Gastrocnemius medialis (tissue), 4 donors: ENCODE measurements around the gene WDR17. TPM values are rescaled to one million over a fixed set of nuclear protein-coding genes. Genes with fewer than 3 reads are reported as not detected.

Experiments used
- ATAC-seq, 2 donors: fragments of 150-250 bp; one replicate each; pipeline ENCODE4 v1.9.1; 2016
- DNase-seq, 2 donors: peaks; one replicate each; pipeline ENCODE4 v3.0.0-alpha.2; 2019
- H3K27ac ChIP-seq, 4 donors: fragments of 200-600 bp; sonication (generic); 1 replicate in 1 of 4; 2 replicates in 3 of 4; pipeline ENCODE4 v1.5.1; 2016 to 2018; ENCODE audit warnings: mild to moderate bottlenecking in 2 of 4, moderate library complexity in 1 of 4
- H3K27me3 ChIP-seq, 3 donors: fragments of 200-600 bp; sonication (generic) in 2 of 3; 1 replicate in 1 of 3; 2 replicates in 2 of 3; pipeline versions ENCODE4 v1.5.1 to v1.6.0; 2016 to 2019; ENCODE audit warnings: mild to moderate bottlenecking in 1 of 3, moderate library complexity in 1 of 3
- H3K36me3 ChIP-seq, 2 donors: fragments of 200-600 bp; sonication (generic) in 1 of 2; one replicate each; pipeline ENCODE4 v1.5.1; 2017 to 2018
- H3K4me1 ChIP-seq, 2 donors: fragments of 200-600 bp; sonication (generic) in 1 of 2; one replicate each; pipeline ENCODE4 v1.5.1; 2016 to 2017; ENCODE audit warnings: mild to moderate bottlenecking in 2 of 2
- H3K4me3 ChIP-seq, 4 donors: fragments of 200-600 bp; sonication (generic) in 3 of 4; 1 replicate in 1 of 4; 2 replicates in 3 of 4; pipeline ENCODE4 v1.5.1; 2016 to 2019; ENCODE audit warnings: mild to moderate bottlenecking in 2 of 4
- H3K9me3 ChIP-seq, 3 donors: fragments of 200-600 bp; sonication (generic) in 2 of 3; 1 replicate in 1 of 3; 2 replicates in 2 of 3; pipeline ENCODE4 v1.5.1; 2016 to 2019
- CTCF ChIP-seq, 5 experiments: fragments of 450-650 bp in 3 of 5; fragments of 200-600 bp in 2 of 5; sonication (generic) in 2 of 5; IDR thresholded peaks in 4 of 5; conservative IDR thresholded peaks in 1 of 5; 1 replicate in 4 of 5; 2 replicates in 1 of 5; pipeline ENCODE4 v1.5.1; 2016 to 2019; ENCODE audit warnings: antibody characterized with exemption in 5 of 5, mild to moderate bottlenecking in 3 of 5, moderate library complexity in 3 of 5
- POLR2A ChIP-seq, 2 donors: fragments of 450-650 bp; IDR thresholded peaks; one replicate each; pipeline ENCODE4 v1.6.1; 2017; ENCODE audit warnings: antibody characterized with exemption in 2 of 2, mild to moderate bottlenecking in 2 of 2, moderate library complexity in 2 of 2
- in situ Hi-C, 4 donors: fragments of 200-750 bp; cut with MboI; loops; one replicate each; pipeline versions ENCODE4 v1.15.0 to v1.8.0; 2017; ENCODE audit warnings: low sequenced_read_pairs in 4 of 4
- intact Hi-C: fragments of 100-400 bp; cut with DNase I; formaldehyde crosslinking; loops from one replicate; pipeline ENCODE4 v1.15.1; 2023; ENCODE audit warnings: low total_unique reads
- total RNA-seq, 4 donors: library from RNA; depleted of rRNA; stranded (reverse); fragments of >200 nt; gene quantifications; one replicate each; pipeline versions ENCODE4 v1.1.0 to v1.2.3, GENCODE V29; 2016

WDR17 gene
- total RNA-seq, 4 donors from 2014 or later, result 0.10 to 0.36 (median 0.14) TPM

DNA sequence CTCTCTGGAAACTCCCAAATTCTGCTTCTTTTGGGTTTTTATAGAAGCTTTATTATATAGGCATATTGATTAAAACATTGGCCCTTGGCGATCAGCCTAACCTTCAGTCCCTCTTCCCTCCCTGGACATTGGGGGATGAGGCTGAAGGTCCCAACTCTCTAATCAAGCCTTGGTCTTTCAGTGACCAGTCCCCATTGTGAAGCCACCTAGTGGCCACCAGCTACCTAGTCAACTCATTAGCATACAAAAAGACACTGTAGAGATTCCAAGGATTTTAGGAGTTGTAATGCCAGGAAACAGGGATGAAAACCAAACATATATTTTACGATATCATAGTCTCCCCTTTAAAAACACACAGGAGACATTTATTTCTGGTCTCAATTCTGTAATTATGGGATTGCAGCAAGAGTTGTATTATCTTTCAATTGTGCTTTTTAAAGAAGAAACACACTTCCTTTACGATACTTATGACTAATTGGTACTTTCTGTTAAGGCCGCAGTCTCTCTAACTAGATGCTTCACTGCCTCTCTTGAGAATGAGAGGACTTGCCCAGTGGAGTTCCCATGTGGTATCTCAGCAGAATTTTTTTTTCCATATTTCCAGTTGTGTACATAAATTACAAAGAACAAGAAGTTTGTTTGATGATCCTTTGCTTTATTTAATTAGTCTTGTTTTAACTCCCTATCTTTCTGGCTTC, 58.2 kb downstream of the WDR17 start:
- Histone ChIP-seq H3K4me3 (no peak overlapping the region), H3K27ac (no peak overlapping the region), H3K9me3 (no peaks in the 10 kb centered on the region), H3K27me3 (no peaks in the 10 kb centered on the region), H3K36me3 (no peaks in the 10 kb centered on the region), H3K4me1 (no peaks in the 10 kb centered on the region)
- no peak for ATAC-seq
- intact Hi-C loops, result no loop called here
- in situ Hi-C loops, result no loop called here
- DNase-seq, result no peak
- TF ChIP-seq POLR2A (IDR thresholded peaks at IDR 0.05), result no peak
- TF ChIP-seq CTCF (IDR thresholded peaks at IDR 0.05 in 4 of 5, conservative IDR thresholded peaks at IDR 0.05 in 1 of 5), result no peak

- ATAC-seq (no peak), DNase-seq (no peak)
- no peak overlapping the region for H3K27ac ChIP-seq
- no peaks in the 10 kb centered on the region for H3K27me3 ChIP-seq
- H3K9me3 ChIP-seq, result no peaks in the 10 kb centered on the region
- no peak overlapping the region for H3K4me3 ChIP-seq
- intact Hi-C loops, result no loop called here
- no peaks in the 10 kb centered on the region for H3K36me3 ChIP-seq
- H3K4me1 ChIP-seq, result no peaks in the 10 kb centered on the region
- in situ Hi-C loops, result loop anchor here in 1 of 4 donors (25.0 kb wide), 1 partner anchor 212 kb away; no protein-coding TSS in a partner anchor
- TF ChIP-seq CTCF (IDR thresholded peaks at IDR 0.05 in 4 of 5, conservative IDR thresholded peaks at IDR 0.05 in 1 of 5), result no peak
- no peak for TF ChIP-seq POLR2A (IDR thresholded peaks at IDR 0.05)
Measured at GRCh38 chr4:176125063-176125462, 59.4 kb downstream of the WDR17 start.

- TF ChIP-seq POLR2A (IDR thresholded peaks at IDR 0.05), result no peak
- no peak for TF ChIP-seq CTCF (IDR thresholded peaks at IDR 0.05 in 4 of 5, conservative IDR thresholded peaks at IDR 0.05 in 1 of 5)
- DNase-seq, result no peak
- Histone ChIP-seq H3K36me3 (no peaks in the 10 kb centered on the region), H3K27me3 (no peaks in the 10 kb centered on the region), H3K4me1 (no peaks in the 10 kb centered on the region), H3K9me3 (no peaks in the 10 kb centered on the region), H3K27ac (no peak overlapping the region), H3K4me3 (no peak overlapping the region)
- in situ Hi-C loops, result loop anchor here in 1 of 4 donors (25.0 kb wide), 1 partner anchor 203 kb away; no protein-coding TSS in a partner anchor
- intact Hi-C loops, result no loop called here
- no peak for ATAC-seq
Measured at GRCh38 chr4:176134670-176135069, 69.0 kb downstream of the WDR17 start.

DNA sequence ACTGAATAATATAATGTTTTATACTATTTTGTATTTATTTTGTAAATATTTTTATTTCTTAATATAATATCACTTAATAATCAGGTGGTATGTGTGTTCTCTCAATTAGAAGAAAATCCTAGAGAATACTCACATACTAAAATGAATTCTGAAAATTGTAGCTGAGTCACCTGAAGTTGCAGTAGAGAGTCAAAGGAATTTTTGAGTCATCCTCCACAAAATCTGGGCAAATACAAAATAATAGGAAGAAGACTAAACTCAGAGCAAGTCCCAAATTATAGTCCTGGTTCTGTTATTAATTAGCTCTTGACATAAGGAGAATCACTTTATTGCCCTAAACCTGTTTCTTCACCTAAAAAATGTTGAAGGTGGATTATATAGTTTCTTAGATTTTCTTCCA, 72.0 kb downstream of the WDR17 start:
- in situ Hi-C loops (loop anchor here in 1 of 4 donors (25.0 kb wide), 1 partner anchor 200 kb away; no protein-coding TSS in a partner anchor), intact Hi-C loops (no loop called here)
- Histone ChIP-seq H3K27me3 (no peaks in the 10 kb centered on the region), H3K36me3 (no peaks in the 10 kb centered on the region), H3K4me3 (no peak overlapping the region), H3K4me1 (no peaks in the 10 kb centered on the region), H3K9me3 (no peaks in the 10 kb centered on the region), H3K27ac (no peak overlapping the region)
- DNase-seq (no peak), ATAC-seq (no peak)
- no peak for TF ChIP-seq POLR2A (IDR thresholded peaks at IDR 0.05)
- no peak for TF ChIP-seq CTCF (IDR thresholded peaks at IDR 0.05 in 4 of 5, conservative IDR thresholded peaks at IDR 0.05 in 1 of 5)
